ENCODE measurements around the gene HSPA1A.

HSPA1A gene

GRCh38 chr6:31826793-31827285 lies 11.5 kb downstream of the HSPA1A start:
- H4K20me1 ChIP-seq (ENCODE audit: insufficient read depth, low read length, poor library complexity, severe bottlenecking) = no peaks in the 10 kb centered on the region
- peaks cover 19% of the 10 kb centered on the region for H3K79me2 ChIP-seq (ENCODE audit: insufficient read depth, low read length)
- no peaks in the 10 kb centered on the region for H3K36me3 ChIP-seq (ENCODE audit: insufficient read depth, low read length)
- H3K9ac ChIP-seq (ENCODE audit: low read depth, low read length, poor library complexity, severe bottlenecking) = peak overlapping the region; percentile 73
- peak overlapping the region; percentile 78 for H3K4me2 ChIP-seq (ENCODE audit: low read depth, low read length, poor library complexity, severe bottlenecking)
- peak overlapping the region; percentile 85 for H2AFZ ChIP-seq (ENCODE audit: low read length)
- H3F3A ChIP-seq (ENCODE audit: low read depth) = peaks cover 8% of the 10 kb centered on the region
- no peaks in the 10 kb centered on the region for H3K9me3 ChIP-seq (ENCODE audit: insufficient read depth, low read depth, low read length)
- H3K27me3 ChIP-seq (ENCODE audit: insufficient read depth, low read length, poor library complexity, severe bottlenecking) = no peaks in the 10 kb centered on the region
- peaks cover 17% of the 10 kb centered on the region for H3K4me1 ChIP-seq (ENCODE audit: insufficient read depth, low read length, poor library complexity, severe bottlenecking)
- TF ChIP-seq EZH2phosphoT487 (IDR thresholded peaks at IDR 0.05; ENCODE audit: borderline replicate concordance) (no peak), CTCF (conservative IDR thresholded peaks at IDR 0.05; ENCODE audit: low read length) (no peak)
- H3K4me3 ChIP-seq (ENCODE audit: low read length, poor library complexity, severe bottlenecking) = peak overlapping the region; percentile 74
- H3K9me2 ChIP-seq (replicated peaks; ENCODE audit: low read depth, low read length) = no peaks in the 10 kb centered on the region

GRCh38 chr6:31827286-31828079 lies 12.1 kb downstream of the HSPA1A start, which contains the start of gene HSPA1B:
Gene HSPA1B (plus strand): TSS chr6:31827738. CDS start chr6:31827951, 213 bp downstream.
- Histone ChIP-seq H3K36me3 (ENCODE audit: insufficient read depth, low read length) (no peaks in the 10 kb centered on the region), H3K27me3 (ENCODE audit: insufficient read depth, low read length, poor library complexity, severe bottlenecking) (no peaks in the 10 kb centered on the region), H3F3A (ENCODE audit: low read depth) (peaks cover 6% of the 10 kb centered on the region), H3K4me2 (ENCODE audit: low read depth, low read length, poor library complexity, severe bottlenecking) (peak within 1 kb of the TSS; percentile 78), H4K20me1 (ENCODE audit: insufficient read depth, low read length, poor library complexity, severe bottlenecking) (no peaks in the 10 kb centered on the region), H3K4me3 (ENCODE audit: low read length, poor library complexity, severe bottlenecking) (peak within 1 kb of the TSS; percentile 74), H3K79me2 (ENCODE audit: insufficient read depth, low read length) (peaks cover 22% of the 10 kb centered on the region), H3K9ac (ENCODE audit: low read depth, low read length, poor library complexity, severe bottlenecking) (peak within 1 kb of the TSS; percentile 73), H2AFZ (ENCODE audit: low read length) (peak within 1 kb of the TSS; percentile 85), H3K4me1 (ENCODE audit: insufficient read depth, low read length, poor library complexity, severe bottlenecking) (peaks cover 14% of the 10 kb centered on the region), H3K9me3 (ENCODE audit: insufficient read depth, low read depth, low read length) (no peaks in the 10 kb centered on the region), H3K9me2 (replicated peaks; ENCODE audit: low read depth, low read length) (no peaks in the 10 kb centered on the region)
- TF ChIP-seq CTCF (conservative IDR thresholded peaks at IDR 0.05; ENCODE audit: low read length) = no peak

- Histone ChIP-seq H3K4me3 (ENCODE audit: low read length, poor library complexity, severe bottlenecking) (peak overlapping the region; percentile 77), H3K27me3 (ENCODE audit: insufficient read depth, low read length, poor library complexity, severe bottlenecking) (no peaks in the 10 kb centered on the region), H3F3A (ENCODE audit: low read depth) (peaks cover 3% of the 10 kb centered on the region; the same call in 1 of the 2 replicates), H3K9me2 (replicated peaks; ENCODE audit: low read depth, low read length) (no peaks in the 10 kb centered on the region), H3K9me3 (ENCODE audit: insufficient read depth, low read depth, low read length) (no peaks in the 10 kb centered on the region), H3K4me1 (ENCODE audit: insufficient read depth, low read length, poor library complexity, severe bottlenecking) (peaks cover 7% of the 10 kb centered on the region), H4K20me1 (ENCODE audit: insufficient read depth, low read length, poor library complexity, severe bottlenecking) (no peaks in the 10 kb centered on the region), H3K9ac (ENCODE audit: low read depth, low read length, poor library complexity, severe bottlenecking) (peak overlapping the region; percentile 75), H3K4me2 (ENCODE audit: low read depth, low read length, poor library complexity, severe bottlenecking) (peak overlapping the region; percentile 73), H2AFZ (ENCODE audit: low read length) (peak overlapping the region; percentile 36), H3K36me3 (ENCODE audit: insufficient read depth, low read length) (no peaks in the 10 kb centered on the region), H3K79me2 (ENCODE audit: insufficient read depth, low read length) (peaks cover 24% of the 10 kb centered on the region)
- TF ChIP-seq EZH2phosphoT487 (IDR thresholded peaks at IDR 0.05; ENCODE audit: borderline replicate concordance) = no peak
- TF ChIP-seq CTCF (conservative IDR thresholded peaks at IDR 0.05; ENCODE audit: low read length) = peak; percentile 66
Observed at GRCh38 chr6:31829633-31830283, 14.4 kb downstream of the HSPA1A start.
